Renal pelvis (tissue), 4 donors: ENCODE results near the gene CAMTA1. TPM values are rescaled to one million over a fixed set of nuclear protein-coding genes. Genes with fewer than 3 reads are reported as not detected.
"Not testable (repeated sequence)": the region's sequence is repeated elsewhere in the genome, so short reads cannot be mapped to it uniquely, and the experiment has no call there.

Source experiments
- DNase-seq: peaks from one replicate; pipeline ENCODE4 v3.0.0-alpha.2; 2013
- polyA plus RNA-seq, 3 donors: library from polyadenylated mRNA; unstranded; fragments of 120-200 nt; gene quantifications; one replicate each; pipeline ENCODE4 v1.2.1, GENCODE V29; 2013; ENCODE audit not compliant: insufficient read length in 3 of 3

Gene CAMTA1
- polyA plus RNA-seq, 3 donors, result 72.3 to 83.1 (median 76.0) TPM

DNA sequence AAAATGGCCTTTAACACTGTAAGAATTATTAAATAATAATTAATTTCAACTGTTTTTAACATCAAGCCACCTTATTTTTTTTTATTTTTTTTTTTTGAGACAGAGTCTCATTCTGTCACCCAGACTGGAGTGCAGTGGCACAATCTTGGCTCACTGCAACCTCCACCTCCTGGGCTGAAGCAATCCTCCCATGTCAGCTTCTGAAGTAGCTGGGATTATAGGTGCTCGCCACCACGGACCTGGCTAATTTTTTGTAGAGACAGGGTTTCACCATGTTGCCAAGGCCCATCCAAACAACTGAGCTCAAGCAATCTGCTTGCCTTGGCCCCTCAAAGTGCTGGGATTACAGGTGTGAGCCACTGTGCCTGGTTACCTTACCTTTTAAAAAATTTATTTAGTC, 46.8 kb downstream of the CAMTA1 start:
- DNase-seq, result not testable (repeated sequence)

DNA sequence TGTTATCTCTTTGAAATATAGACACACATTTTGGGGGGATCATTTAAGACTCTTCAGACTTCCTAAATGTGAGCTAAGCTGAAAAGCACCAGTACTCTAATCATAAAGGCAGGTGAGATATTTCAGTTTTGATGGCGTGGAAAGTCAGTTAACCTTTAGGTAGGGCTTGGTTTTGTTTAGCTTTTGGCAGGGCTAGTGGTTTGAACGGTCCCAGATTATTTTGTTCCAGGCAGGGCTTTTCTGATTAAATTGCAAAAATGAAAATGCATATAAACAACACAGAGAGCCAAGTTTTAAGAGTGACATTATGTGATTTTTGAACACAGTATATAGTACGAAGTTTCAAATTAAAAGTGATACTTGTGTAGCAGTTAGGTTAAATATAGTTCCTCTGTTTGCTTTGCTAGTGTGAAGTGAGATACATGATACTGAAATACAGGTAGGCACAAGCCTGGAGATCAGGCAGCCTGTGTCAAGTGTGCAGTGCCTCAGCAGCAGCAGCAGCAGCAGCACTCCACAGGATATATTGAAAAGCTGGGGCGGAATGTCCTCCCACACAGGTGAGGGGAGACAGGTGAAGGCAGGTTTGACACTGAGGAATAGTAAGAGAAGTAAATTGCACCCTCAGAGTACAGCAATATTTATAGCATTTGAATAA, 47.4 kb downstream of the CAMTA1 start:
- DNase-seq, result no peak

DNA sequence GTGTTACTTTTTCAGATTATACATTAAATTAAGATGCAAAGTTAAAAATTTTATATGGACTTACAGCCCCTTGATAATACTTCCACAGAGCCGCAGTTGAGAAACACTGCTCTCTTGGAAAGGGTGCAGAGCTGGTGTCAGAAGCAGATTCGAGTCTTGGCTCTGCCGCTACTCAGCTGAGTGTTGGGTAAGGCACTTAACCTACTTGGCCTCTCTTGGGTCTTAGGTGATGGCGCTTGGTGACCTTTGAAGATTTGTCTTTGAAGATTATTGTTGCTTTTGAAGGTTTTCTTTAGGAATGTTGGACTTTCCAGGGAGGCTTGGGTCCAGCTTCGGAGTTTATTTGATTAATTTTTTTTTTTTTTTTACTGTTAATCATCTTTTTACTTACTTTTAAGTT, 48.5 kb downstream of the CAMTA1 start:
- no peak for DNase-seq

DNA sequence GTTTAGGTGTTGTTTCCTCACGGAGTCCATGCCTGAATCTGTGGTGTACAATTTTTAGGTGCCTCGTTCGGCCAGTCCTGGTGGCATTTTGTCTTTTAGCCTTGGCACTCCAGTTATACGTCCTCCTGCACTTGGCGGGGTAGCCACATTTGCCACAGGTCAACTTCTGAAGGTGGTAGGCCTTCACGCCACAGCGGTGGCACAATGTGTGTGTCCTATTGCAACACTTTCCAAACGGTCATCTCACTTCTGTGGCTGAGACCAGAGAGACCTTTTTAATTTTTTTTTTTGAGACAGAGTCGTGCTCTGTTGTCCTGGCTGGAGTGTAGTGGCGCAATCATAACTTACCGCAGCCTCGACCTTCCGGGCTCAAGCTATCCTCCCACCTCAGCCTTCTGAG, 49.1 kb downstream of the CAMTA1 start:
- no peak for DNase-seq

DNA sequence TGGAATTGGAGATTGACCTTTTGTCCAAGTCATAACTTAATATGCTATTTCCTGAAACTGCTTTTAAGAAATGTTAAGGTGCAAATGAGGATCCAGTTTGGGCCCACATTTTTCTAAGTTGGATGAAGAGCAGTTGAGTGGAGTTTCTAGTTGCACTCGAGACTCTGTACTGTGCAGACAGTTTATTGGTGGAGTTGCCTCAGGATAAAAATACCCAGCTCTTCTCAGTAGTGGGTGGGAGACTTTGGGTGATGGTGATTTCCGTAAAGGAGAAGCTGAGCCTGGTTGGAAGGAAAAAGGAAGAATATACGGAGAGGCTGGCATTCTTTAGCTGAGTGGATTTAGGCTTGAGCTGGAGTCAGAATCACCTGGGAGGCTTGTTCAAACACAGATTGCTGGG, 49.9 kb downstream of the CAMTA1 start:
- no peak for DNase-seq

DNA sequence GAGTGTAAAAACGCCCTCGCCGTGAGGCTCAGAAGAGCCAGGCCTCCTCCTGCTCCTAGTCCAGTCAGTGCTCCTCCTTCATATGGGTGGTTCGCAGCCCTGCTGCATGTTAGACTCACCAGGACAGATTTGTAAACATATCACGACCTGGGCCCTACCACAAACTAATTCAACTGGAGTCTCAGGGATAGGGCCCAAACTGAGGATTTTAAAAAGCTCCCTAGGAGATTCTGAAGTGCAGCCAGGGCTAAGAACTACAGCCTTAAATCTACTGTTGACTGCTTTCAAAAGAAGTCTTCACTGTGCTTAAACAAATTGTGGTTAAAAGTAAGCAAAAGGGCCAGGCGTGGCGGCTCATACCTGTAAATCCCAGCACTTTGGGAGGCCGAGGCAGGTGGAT, 57.0 kb downstream of the CAMTA1 start:
- no peak for DNase-seq

DNA sequence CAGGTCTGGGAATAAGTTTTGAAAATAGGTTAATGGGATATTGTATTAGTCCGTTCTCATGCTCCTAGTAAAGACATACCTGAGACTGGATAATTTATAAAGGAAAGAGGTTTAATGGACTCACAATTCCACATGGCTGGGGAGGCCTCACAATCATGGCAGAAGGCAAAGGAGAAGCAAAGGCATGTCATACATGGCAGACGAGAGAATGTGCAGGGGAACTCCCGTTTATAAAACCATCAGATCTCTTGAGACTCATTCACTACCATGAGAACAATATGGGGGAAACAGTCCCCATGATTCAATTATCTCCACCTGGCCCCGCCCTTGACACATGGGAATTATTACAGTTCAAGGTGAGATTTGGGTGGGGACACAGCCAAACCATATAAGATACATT, 60.5 kb downstream of the CAMTA1 start:
- DNase-seq, result not testable (repeated sequence)

DNA sequence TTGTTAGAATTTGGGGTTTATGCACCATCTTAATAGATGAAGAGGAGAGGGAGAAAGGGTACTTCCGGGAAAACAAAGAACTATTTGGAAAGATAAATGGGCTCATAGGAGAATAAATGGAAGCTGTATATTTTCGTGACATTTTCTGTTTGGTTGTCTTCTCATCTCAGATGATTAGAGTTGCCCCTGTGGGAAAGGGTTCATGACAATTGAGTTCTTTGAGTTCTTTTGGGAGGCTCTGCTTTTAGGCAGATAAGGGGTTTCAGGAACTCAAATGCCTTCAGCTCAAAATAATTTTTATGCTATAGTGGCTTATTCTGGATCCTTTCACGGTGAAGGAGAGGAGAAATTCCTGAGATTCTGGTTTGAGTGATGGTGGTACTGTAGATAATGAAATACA, 63.6 kb downstream of the CAMTA1 start:
- no peak for DNase-seq

DNA sequence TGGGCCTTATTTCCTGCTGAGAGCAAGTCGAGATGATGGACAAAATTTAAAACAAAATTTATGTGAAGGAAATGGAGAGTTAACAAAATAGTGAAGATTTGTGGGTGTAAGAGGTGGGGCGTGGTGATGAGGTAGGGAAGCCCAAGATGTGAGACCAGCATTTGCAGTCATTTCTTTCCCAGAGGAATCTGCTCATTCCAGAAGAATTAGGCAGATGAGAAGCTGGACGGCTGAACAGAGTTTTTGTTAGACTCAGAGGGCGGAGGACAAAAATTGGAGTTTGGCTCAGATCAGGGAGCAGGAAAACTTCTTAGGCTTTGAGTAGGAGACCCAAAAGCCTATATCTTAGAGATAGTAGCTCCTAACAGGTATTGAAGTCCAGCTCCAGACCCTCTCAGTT, 65.3 kb downstream of the CAMTA1 start:
- DNase-seq, result no peak

DNA sequence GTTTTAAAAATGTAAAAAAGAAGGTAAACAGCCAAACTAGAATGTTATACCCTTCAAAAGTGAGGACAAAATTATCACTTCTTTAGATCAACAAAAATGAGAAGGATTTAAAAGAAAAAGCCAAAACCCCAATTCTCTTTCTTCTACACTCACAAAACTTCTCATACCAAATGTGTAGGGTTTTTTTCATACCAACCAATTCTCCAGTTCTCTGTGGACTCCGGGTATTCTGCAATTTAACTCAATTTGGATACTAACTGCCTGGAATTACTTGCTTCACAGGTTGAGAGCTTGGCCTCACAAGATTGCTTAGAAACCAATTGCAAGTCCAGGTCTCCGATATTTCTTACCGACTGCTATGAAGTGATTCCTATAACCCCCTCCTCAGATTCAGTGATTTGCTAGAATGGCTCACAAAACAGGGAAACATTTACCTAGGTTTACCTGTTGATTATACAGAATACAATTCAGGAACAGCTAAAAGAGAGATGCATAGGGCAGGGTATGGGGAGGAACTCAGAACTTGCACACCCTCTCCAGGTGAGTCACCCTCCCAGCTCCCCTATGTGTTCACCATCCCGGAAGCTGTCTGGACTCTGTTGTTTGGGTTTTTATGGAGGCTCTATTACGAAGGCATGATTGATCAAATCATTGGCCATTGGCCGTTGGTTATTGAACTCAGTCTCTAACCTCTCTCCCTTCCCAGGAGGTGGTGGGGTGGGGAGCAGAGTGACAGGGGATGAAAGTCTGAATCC, 67.1 kb downstream of the CAMTA1 start:
- DNase-seq, result no peak

DNA sequence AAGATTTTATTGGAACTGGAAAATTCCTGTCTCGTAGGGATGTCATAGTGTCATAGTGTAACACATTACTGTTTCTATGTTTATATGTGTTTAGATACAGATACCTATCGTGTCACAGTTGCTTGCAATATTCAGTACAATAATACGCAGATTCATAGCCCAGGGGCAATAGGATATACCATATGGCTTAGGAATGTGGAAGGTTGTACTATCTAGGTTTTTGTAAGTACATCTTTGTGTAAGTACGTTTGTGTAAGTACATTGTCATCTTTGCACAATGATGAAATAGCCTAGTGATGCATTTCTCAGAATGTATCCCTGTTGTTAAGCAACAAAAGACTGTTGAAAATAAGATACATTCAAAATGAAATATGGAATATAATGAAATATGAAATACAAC, 68.9 kb downstream of the CAMTA1 start:
- no peak for DNase-seq

DNA sequence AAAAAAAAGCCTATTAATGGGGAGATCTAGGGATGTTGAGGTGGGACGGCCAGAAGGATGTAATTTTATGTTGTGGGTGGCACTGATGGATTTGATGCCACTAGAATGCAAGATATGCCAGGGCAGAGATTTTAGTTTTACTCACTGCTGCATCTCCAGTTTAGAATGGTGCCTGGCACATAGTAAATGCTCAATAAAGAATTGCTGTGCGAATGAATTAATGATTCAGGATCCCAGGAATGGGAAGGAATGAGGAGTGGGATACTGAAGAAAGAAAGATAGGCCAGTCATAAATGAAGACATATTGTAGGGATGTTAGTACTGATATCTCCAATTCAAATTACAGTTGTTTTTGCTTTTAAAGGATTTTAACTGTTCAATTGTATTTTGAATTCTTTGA, 72.6 kb downstream of the CAMTA1 start:
- DNase-seq, result no peak

DNA sequence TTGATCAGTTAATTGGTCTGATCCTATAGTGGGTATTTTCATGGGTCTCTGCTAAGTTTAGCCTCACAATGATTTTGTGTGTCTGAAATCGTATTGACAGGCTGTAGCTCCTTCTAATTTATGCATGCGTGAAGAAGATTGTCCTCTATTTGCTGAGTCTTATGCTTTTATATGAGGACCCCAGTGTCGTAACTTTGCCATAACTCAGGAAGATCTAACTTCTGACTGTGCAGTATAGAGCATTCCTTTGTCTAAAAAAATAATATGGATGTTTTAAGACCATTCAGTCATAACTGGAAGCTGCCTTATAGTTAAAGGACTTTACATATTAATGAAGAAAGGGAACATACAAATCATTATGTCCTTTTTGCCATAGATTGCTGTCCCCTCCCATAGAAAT, 73.3 kb downstream of the CAMTA1 start:
- DNase-seq, result no peak

DNA sequence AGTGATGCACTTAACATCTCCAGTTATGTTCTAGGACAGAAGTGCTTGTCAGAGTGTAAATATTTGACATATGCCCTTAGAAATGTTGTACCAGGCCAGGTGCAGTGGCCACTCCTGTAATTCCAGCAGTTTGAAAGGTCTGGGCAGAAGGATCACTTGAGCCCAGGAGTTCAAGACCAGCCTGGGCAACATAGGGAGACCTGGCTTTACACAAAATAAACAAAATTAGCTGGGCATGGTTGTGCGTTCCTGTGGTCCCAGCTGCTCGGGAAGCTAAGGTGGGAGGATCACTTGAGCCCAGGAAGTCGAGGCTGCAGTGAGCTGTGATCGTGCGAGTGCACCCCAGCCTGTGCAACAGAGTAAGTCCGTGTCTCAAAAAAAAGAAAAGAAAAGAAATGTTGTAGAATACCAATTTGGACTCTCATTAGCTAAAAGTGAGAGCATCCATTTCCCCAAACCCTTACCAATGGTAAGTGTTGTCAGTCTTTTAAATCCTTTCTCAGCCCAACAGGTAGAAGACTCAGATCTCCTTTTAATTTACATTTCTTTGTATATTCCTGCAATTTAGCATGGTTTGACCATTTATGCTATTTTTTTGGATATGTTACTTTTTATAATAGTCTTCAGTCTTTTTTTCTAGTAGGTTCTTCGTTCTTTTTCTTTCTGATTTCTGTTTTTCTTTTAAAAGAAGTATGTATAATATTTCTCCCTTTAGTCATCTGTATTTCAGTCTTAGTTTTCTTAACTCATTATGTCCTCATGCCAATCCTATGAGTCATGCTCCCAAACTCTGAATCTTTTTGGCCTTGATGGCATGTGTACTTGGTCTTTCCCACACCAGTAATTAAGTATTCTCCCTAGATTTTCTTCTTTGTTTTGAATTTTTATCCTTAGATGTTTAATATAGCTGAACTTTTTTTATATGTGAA, 74.4 kb downstream of the CAMTA1 start:
- DNase-seq, result no peak

DNA sequence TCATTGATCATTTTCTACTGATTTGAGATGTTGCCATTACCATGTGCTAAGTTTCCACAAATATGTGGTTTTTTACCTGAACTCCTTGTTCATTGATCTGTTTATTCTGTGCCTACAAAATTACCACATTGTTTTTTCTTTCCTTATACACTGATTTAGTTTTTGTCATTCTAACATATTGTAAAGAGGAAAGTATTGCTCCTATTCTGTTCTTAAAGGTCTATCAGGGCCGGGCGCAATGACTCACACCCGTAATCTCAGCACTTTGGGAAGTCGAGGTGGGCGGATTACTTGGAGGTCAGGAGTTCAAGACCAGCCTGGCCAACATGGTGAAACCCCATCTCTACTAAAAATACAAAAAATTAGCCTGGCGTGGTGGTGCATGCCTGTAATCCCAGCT, 75.1 kb downstream of the CAMTA1 start:
- DNase-seq, result no peak

DNA sequence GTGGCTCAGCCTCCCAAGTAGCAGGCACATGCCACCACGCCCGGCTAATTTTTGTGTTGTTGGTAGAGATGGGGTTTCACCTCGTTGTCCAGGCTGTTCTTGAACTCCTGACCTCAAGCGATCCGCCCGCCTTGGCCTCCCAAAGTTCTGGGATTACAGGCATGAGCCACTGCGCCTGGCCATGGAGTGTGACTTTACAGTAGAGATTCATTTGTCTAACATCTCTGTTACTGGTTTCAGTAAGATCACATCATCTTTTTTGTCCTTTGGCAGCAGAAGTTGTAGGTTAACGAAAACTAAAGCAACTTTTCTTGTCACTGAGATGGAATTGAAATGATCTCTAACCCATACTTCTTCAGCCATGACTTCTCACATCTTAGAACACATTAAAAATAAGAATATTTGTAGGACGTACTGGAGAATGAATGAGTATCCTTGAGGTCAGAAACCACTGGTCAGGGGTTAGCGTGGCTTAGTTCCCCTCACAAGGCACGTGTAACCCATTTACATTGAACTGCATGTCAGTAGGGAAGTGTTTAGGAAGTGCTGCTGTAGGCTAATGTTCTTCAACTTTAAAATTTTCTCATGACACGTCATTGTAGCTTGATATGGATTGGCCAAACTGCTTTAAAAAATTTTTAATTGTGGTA, 75.9 kb downstream of the CAMTA1 start:
- no peak for DNase-seq

DNA sequence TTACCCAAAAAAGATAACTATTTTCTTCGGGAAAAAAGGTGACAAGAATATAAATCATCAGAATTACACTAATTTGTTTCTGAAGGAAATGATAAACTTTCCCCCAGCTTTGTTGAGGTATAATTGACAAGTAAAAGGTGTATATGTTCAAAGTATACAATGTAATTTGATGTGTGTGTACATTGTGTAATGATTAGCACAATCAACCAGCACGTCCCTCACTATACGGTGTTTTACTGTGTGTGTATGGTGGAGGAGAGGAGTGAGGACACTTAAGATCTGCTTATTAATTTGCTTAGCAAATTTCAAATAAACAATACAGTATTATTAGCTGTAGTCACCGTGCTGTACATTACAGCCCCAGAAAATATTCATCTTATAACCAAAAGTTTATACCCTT, 77.7 kb downstream of the CAMTA1 start:
- no peak for DNase-seq

DNA sequence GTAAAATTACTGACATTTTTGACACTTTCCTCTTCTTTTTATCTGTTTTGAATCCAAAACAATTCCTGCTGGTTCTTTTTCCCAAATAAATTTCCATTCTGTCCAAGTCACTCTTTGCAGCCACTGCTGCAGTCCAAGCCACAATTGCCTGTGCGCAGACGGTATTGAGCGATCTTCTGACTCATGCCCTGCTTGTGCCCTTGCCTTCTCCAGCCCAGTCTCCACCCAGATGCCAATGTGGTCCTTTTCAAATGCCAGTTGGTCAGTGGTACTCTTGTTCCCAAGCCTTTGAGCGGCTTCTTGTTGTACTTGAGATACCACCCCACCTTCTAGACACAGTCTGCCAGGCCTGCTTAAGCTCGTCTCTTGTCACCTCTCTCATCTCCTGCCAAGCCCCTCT, 78.9 kb downstream of the CAMTA1 start:
- DNase-seq, result no peak

DNA sequence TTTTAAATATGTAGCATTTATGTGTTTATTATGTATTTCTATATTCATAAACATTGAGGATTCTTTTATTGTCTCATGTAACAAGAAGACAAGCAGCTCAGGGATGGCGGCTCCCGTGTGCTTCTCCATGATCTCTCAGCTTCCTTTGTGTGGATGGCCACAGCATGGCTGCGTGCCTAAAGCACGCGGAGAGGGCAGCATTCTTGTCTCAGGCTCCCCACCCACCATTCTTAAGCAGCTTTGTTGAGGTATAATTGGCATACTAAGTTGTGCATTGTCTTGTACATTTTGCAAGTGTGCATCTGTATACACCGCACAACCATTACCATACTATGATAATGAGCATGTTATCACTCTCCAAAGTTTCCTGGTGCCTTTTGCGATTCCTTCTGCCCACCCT, 81.6 kb downstream of the CAMTA1 start:
- no peak for DNase-seq

DNA sequence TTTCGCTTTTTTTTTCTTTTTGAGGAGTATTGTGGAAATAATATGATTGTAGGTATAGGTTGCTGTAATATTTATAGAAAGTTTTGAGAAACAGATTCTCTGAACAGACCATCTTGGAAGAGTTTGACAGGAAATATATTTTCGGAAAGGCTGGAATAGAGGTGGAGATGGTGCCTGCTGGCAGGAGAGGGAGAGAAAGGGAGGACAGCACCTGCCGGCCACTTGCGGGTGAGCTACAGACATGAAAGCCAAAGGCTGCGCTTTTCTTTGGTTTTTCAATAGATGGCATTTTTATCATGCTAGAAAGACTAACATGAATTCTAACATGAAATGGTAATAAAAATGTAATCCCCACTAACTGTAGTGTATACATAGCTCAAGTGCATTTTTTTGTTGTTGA, 82.1 kb downstream of the CAMTA1 start:
- DNase-seq, result no peak

DNA sequence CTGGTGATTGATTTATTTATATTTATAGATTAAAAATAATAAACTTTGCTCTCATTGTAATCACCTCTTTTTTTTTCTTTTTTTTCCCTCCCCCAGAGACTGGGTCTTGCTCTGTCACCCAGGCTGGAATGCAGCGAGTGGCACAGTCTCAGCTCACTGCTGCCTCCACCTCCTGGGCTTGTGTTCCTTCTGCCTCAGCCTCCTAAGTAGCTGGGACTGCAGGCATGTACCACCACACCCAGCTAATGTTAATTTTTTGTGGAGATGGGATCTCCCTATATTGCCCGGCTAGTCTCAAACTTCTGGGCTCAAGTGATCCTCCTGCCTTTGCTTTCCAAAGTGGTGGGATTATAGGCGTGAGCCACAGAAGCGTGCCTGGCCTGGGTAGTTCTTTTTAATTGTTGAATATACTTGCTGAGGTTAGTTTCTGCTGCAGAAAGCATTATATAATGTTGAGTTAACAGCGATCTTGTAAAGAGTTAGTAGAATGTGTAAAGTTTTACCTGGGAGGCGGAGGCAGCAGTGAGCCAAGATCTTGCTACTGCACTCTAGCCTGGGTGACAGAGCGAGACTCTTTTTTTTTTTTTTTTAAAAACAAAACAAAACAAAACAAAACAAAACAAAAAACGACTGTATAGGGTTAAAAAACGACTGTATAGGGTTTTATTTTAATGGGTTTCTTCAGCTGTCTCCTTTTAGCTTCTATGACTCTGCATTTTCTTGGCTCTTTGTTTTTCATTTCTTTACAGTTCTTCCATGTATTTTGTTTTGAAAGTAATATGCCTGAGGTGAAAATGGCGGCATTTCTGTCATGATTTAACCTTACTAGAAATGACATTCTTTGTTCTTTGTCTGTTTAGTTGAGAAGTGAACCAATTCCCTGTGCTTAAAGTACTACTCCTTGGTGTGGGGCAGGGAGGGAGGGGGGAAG, 82.7 kb downstream of the CAMTA1 start:
- DNase-seq, result no peak
